ENCODE measurements around the gene PNLIPRP1. TPM values are rescaled to one million over a fixed set of nuclear protein-coding genes. Genes with fewer than 3 reads are reported as not detected.
A peak's percentile ranks its signal among the peaks of the same experiment; 100 is the strongest.

The PNLIPRP1 gene
- total and polyA plus RNA-seq, 8 donors: 3,212 to 8,927 (median 4,675) TPM

DNA sequence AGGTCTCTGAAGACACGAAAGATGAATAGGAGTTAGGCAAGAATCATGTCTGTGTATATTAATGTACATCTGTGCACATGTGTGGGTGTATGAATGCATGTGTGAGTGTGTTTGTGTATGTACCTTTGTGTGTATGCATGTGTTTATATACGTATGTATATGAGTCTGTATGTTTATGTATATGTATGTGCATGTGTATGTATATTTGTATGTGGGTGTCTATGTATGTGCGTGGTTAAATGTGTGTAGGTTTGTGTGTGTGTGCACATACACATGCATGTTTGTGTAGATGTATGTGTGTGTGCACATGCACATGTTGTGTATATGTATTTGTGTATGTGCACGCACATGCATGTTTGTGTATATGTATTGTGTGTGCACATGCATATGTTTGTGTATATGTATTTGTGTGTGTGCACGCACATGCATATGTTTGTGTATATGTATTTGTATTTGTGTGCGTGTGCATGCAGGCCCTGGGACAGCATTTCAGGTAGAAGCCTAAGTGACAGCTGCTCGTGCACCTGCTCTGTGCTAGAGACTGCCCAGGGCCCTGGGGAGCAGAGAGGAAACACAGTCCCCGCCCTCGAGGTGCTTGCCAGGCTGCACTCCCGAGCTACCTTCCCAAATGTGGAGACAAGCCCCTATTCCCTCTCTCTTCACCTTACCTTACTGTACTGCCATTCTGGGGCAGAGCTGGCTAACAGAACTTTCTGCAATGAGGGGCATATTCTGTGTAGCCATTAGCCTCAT is 12.1 kb downstream of the PNLIPRP1 start:
- no peaks in the 10 kb centered on the region for H3K9me3 ChIP-seq
- peak overlapping the region in 1 of 4 donors; percentile 7 for H3K4me3 ChIP-seq
- DNase-seq (peak in 3 of 6 donors; percentile 43 to 62 (median 58)), FAIRE-seq (no peak), ATAC-seq (peak; percentile 0 to 25 (median 18))
- intact Hi-C loops (cut with DNase I): no loop called here
- WGBS, 2 donors: 45 to 46% methylated on average over 10 of the region's 10 CpGs
- peaks cover 0 to 40% (median 0%) of the 10 kb centered on the region in 3 donors for H3K36me3 ChIP-seq
- H3K27me3 ChIP-seq: no peaks in the 10 kb centered on the region
- TF ChIP-seq, protein P1, sequence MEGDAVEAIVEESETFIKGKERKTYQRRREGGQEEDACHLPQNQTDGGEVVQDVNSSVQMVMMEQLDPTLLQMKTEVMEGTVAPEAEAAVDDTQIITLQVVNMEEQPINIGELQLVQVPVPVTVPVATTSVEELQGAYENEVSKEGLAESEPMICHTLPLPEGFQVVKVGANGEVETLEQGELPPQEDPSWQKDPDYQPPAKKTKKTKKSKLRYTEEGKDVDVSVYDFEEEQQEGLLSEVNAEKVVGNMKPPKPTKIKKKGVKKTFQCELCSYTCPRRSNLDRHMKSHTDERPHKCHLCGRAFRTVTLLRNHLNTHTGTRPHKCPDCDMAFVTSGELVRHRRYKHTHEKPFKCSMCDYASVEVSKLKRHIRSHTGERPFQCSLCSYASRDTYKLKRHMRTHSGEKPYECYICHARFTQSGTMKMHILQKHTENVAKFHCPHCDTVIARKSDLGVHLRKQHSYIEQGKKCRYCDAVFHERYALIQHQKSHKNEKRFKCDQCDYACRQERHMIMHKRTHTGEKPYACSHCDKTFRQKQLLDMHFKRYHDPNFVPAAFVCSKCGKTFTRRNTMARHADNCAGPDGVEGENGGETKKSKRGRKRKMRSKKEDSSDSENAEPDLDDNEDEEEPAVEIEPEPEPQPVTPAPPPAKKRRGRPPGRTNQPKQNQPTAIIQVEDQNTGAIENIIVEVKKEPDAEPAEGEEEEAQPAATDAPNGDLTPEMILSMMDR (IDR thresholded peaks at IDR 0.05): no peak
- H3K27ac ChIP-seq: peak overlapping the region in 3 of 4 donors; percentile 1 to 21 (median 5)
- H3K4me1 ChIP-seq: peaks cover 0 to 8% (median 4%) of the 10 kb centered on the region in 3 donors

DNA sequence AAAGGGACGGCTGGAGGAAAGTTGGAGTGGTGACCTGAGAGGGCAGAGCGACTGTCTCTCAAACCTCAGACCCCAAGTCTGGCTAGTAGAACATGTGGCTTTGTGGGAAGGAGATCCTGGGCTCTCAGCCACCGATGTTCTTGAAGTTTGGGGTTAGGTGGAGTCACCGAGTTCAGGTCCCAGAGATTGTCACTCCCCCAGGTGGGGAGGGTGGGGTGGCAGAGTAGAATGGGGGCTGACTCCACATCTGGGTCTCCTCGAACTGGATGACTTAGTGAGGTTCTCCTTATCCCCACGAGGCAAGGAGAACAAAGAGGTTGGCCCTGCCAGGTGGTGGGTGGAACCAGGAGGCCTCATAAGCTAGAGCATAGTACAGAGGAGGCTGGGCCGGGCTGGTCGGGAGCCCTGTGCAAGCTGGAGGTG is 15.3 kb downstream of the PNLIPRP1 start:
- peaks cover 0 to 3% (median 0%) of the 10 kb centered on the region in 3 donors for H3K4me1 ChIP-seq
- ATAC-seq (peak in 1 of 4 donors; percentile 1), FAIRE-seq (no peak), DNase-seq (peak; percentile 48 to 83 (median 62))
- peak overlapping the region in 2 of 4 donors; percentile 71 to 78 for H3K27ac ChIP-seq
- H3K27me3 ChIP-seq: no peaks in the 10 kb centered on the region
- peak overlapping the region in 1 of 4 donors; percentile 0 for H3K4me3 ChIP-seq
- 29 to 34% methylated on average over 8 of the region's 8 CpGs for WGBS, 2 donors
- peaks cover 0 to 26% (median 0%) of the 10 kb centered on the region in 3 donors for H3K36me3 ChIP-seq
- intact Hi-C loops (cut with DNase I): no loop called here
- H3K9me3 ChIP-seq: no peaks in the 10 kb centered on the region
- TF ChIP-seq, protein P1 (IDR thresholded peaks at IDR 0.05): no peak

DNA sequence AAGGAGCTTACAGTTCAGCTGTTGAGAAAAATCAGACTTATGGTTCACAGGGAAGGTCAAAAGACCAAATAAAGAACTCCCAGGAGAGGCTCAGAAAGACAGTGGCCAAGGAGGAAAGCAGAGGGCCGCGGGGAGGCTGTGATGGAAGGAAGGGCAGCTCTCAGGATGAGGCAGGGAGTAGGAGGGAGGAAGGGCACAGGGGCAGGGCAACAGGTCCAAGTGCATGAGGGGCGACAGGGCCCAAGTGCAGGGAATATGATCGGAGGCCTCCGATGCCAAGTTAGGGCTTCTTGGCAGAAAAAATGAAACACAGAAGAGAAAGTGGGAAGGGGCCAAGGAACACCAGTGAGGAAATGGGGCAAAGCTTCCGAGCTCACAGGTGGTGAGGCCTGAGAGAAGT is 16.6 kb downstream of the PNLIPRP1 start:
- intact Hi-C loops (cut with DNase I): no loop called here
- H3K27me3 ChIP-seq: no peaks in the 10 kb centered on the region
- peaks cover 0 to 19% (median 0%) of the 10 kb centered on the region in 3 donors for H3K36me3 ChIP-seq
- H3K4me3 ChIP-seq: peak overlapping the region in 1 of 4 donors; percentile 41
- peak; percentile 32 to 68 (median 58) for DNase-seq
- no peak for FAIRE-seq
- H3K27ac ChIP-seq: peak overlapping the region in 2 of 4 donors; percentile 71 to 78
- H3K9me3 ChIP-seq: no peaks in the 10 kb centered on the region
- TF ChIP-seq, protein P1 (IDR thresholded peaks at IDR 0.05): no peak
- WGBS, 2 donors: 39 to 42% methylated on average over 6 of the region's 6 CpGs
- H3K4me1 ChIP-seq: peaks cover 0 to 7% (median 4%) of the 10 kb centered on the region in 3 donors
- no peak for ATAC-seq

DNA sequence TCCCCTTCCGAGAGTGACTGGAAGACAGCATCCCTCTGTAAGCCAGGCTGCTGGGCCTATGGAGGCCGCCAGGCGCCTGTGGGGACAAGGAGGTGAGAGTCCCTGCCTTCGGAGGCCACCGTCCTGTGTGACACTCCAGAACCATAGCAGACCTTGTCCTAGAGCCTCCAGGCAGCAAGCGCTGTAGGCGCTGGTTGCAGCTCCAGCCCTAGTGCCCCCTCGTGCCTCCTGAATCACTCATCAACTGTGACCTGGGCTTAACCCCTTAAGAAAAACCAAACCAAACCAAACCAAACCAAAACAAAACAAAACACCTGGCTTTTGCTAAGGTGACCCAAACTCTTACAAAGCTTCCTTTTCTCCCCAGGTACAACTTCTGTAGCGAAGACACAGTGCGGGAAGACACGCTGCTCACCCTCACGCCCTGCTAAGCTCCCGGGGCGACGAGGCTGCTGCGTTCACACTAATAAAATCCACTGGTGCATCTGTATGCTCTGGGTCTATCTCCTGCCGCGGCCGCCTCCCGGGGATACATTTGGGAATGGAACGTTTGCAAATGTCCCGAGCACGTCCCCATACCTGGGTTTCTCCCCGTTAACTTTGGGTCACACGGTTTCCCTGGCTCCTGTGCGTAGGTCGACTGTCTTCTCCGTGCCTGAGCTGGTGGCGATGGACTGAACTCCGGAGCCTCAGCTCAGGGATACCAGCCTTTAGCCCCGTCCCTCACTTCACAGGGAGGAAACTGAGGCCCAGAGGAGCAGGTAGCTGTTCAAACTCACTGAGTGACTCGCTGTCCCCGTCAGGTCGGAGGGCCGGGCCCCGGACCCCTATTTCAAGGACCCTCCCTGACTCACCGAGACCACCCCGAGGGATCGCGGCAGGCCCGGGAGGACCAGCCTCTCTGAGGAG is 18.2 kb downstream of the PNLIPRP1 start:
- Histone ChIP-seq H3K36me3 (peaks cover 0 to 5% (median 0%) of the 10 kb centered on the region in 3 donors), H3K4me1 (peaks cover 0 to 7% (median 4%) of the 10 kb centered on the region in 3 donors), H3K27ac (peak overlapping the region; percentile 53 to 78 (median 68)), H3K9me3 (no peaks in the 10 kb centered on the region), H3K27me3 (no peaks in the 10 kb centered on the region), H3K4me3 (peak overlapping the region; percentile 20 to 41 (median 28))
- 23 to 28% methylated on average over 40 to 41 of the region's 41 CpGs for WGBS, 2 donors
- FAIRE-seq (no peak), DNase-seq (peak; percentile 64 to 91 (median 72)), ATAC-seq (peak; percentile 2 to 7 (median 4))
- intact Hi-C loops (cut with DNase I): no loop called here
- TF ChIP-seq, protein P1 (IDR thresholded peaks at IDR 0.05): no peak
